Upper lobe of left lung (tissue), 4 donors: Measurements from ENCODE around the gene ZBED6.

Experiments used
- CTCF ChIP-seq, 6 experiments: fragments of 450-650 bp in 4 of 6; fragments of 200-600 bp in 2 of 6; sonication (generic) in 2 of 6; IDR thresholded peaks; one replicate each; pipeline ENCODE4 v1.5.1; 2016 to 2019; ENCODE audit warnings: antibody characterized with exemption in 6 of 6
- POLR2AphosphoS5 ChIP-seq, 2 donors: sonication (generic); formaldehyde crosslinking; IDR thresholded peaks; one replicate each; pipeline ENCODE4 v1.5.1; 2017; ENCODE audit warnings: antibody characterized with exemption in 2 of 2

- TF ChIP-seq CTCF (IDR thresholded peaks at IDR 0.05) (no peak), POLR2AphosphoS5 (IDR thresholded peaks at IDR 0.05) (peak in 1 of 2 donors; percentile 29)
These were observed 30.2 kb upstream of the ZBED6 start, which contains the start of gene LAX1 for GRCh38 chr1:203765029-203765837.
